Endodermal cell (in vitro differentiated cells): ENCODE results near the gene GPATCH8. TPM values are rescaled to one million over a fixed set of nuclear protein-coding genes. Genes with fewer than 3 reads are reported as not detected.

Source experiments
- DNase-seq: peaks from one replicate; pipeline ENCODE4 v3.0.0-alpha.2; 2017
- H3K27ac ChIP-seq: 2 replicates; pipeline ENCODE4 v1.5.1; 2013; ENCODE audit warnings: mild to moderate bottlenecking, low read depth, low read length, moderate library complexity
- H3K27me3 ChIP-seq: 2 replicates; pipeline ENCODE4 v1.6.1; 2013; ENCODE audit warnings: mild to moderate bottlenecking, low read length, moderate library complexity; ENCODE audit not compliant: insufficient read depth, control insufficient read depth, poor library complexity, severe bottlenecking
- H3K36me3 ChIP-seq: 2 replicates; pipeline ENCODE4 v1.7.0; 2013; ENCODE audit warnings: mild to moderate bottlenecking, low read length, moderate library complexity; ENCODE audit not compliant: control insufficient read depth, insufficient read depth
- H3K4me1 ChIP-seq: one replicate; pipeline ENCODE4 v1.7.0; 2013; ENCODE audit warnings: low read length; ENCODE audit not compliant: control insufficient read depth, insufficient read depth
- H3K4me3 ChIP-seq: 2 replicates; pipeline ENCODE4 v1.5.1; 2013; ENCODE audit warnings: mild to moderate bottlenecking, low read length, moderate library complexity
- H3K9ac ChIP-seq: 2 replicates; pipeline ENCODE4 v1.6.1; 2013; ENCODE audit warnings: mild to moderate bottlenecking, low read length, moderate library complexity; ENCODE audit not compliant: poor library complexity, severe bottlenecking; ENCODE audit errors: extremely low read depth
- H3K9me3 ChIP-seq: 2 replicates; pipeline ENCODE4 v1.6.1; 2013; ENCODE audit warnings: mild to moderate bottlenecking, low read length, moderate library complexity; ENCODE audit not compliant: control insufficient read depth
- H3K27ac Mint-ChIP-seq: 2 replicates; pipeline ENCODE4 v1.8.0; 2020; ENCODE audit warnings: mixed read lengths
- H3K27me3 Mint-ChIP-seq: 2 replicates; pipeline ENCODE4 v1.8.0; 2021; ENCODE audit warnings: mild to moderate bottlenecking, mixed read lengths; ENCODE audit not compliant: insufficient read depth
- H3K36me3 Mint-ChIP-seq: 2 replicates; pipeline ENCODE4 v1.8.0; 2020; ENCODE audit warnings: low read depth, mixed read lengths
- H3K4me1 Mint-ChIP-seq: 2 replicates; pipeline ENCODE4 v1.8.0; 2020; ENCODE audit warnings: mixed read lengths
- H3K4me3 Mint-ChIP-seq: 2 replicates; pipeline ENCODE4 v1.8.0; 2020; ENCODE audit warnings: mild to moderate bottlenecking, moderate library complexity, mixed read lengths
- H3K9me3 Mint-ChIP-seq: 2 replicates; pipeline ENCODE4 v1.8.0; 2020; ENCODE audit warnings: mild to moderate bottlenecking, mixed read lengths
- WGBS, 2 experiments: methylation state at CpG; one replicate each; pipeline versions ENCODE4 v1.1.5 to v1.1.7; 2013; ENCODE audit warnings: missing lambda C conversion rate in 2 of 2, mixed read lengths in 1 of 2; ENCODE audit not compliant: insufficient coverage in 1 of 2, insufficient read length in 1 of 2; 5-methylcytosine and 5-hydroxymethylcytosine counted together
- total RNA-seq, 2 donors: library from RNA; stranded (reverse); fragmentation: NEBNext Ultra II Directional in 1 of 2; extraction: Animal tissue kit (Norgen Biotek cat#: 25700) in 1 of 2; gene quantifications; 2 replicates in 1 of 2; 3 replicates in 1 of 2; pipeline ENCODE4 v1.2.1, GENCODE V29; 2021
- TF ChIP-seq, protein P1 (sequence below): fragments of 200-600 bp; sonication (generic); conservative IDR thresholded peaks from 2 replicates; pipeline ENCODE4 v1.5.0; 2021; ENCODE audit warnings: antibody characterized with exemption, mild to moderate bottlenecking

Gene GPATCH8
- total RNA-seq, 2 donors from 2014 or later = 49.9 to 55.2 TPM

DNA sequence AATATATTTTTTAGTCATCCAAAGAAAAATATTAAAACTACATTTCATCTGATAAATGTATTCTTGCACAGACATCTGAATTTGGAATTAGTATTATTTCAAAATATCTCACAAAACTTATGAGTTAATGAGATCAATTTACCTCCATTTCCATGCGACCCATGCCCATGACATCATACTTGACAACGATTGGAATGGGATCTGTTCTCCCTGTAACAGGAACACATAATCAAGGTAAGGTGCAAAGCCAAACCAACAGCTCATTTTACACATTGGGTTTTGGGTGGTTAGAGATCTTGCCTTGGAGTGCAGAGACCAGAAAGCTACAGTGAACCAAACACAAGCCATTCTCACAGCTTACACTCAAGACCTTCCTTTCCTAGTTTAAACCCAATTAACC lies 66.9 kb downstream of the GPATCH8 start:
- no peak for DNase-seq
- H3K27ac Mint-ChIP-seq = peak overlapping the region; percentile 25

DNA sequence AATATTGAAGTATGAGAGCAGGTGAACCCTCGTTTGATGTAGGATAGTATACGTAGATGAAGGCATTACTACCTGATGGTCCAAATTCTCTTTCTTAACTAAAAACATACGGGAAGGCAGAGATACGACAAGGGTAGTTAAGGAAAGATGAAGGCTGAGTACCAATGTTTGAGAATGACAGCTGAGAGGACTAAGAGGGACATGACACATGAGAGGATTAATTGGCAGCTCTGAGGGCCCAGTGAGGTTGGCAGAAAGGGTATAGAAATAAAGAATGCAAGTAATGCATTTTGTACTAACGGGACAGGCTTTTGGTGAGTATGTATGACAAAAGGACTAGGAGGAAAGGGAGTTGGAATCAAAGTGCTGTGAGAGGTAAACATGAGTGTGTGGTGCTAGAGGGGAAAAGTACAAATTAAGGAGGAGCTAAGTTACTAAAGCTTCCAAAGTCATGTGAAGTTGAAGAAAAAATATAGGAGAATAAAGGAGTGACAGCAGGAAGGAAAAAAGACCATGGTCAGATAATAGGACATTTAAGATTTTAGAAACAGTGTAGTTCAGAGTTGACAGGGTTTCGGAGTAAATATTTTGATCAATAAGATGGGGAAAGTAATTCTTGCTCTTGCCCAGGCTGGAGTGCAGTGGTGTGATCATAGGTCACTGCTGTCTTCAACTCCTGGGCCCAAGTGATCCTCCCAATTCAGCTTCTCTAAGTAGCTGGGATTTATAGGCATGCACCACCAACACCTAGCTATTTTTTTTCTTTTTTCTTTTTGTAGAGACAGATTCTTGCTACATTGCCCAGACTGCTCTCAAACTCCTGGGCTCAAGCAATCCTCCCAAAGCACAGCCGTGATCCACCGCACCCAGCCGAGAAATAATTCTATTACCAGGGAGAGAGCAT lies 70.7 kb downstream of the GPATCH8 start:
- Histone ChIP-seq H3K27ac (no peak overlapping the region), H3K9me3 (no peaks in the 10 kb centered on the region), H3K4me1 (no peaks in the 10 kb centered on the region), H3K4me3 (no peak overlapping the region), H3K27me3 (no peaks in the 10 kb centered on the region), H3K9ac (no peak overlapping the region), H3K36me3 (peaks cover 60% of the 10 kb centered on the region)
- 96 to 100% methylated on average over 4 to 9 of the region's 9 CpGs for WGBS, 2 experiments
- no peaks in the 10 kb centered on the region for H3K9me3 Mint-ChIP-seq
- no peaks in the 10 kb centered on the region for H3K27me3 Mint-ChIP-seq
- TF ChIP-seq, protein P1, sequence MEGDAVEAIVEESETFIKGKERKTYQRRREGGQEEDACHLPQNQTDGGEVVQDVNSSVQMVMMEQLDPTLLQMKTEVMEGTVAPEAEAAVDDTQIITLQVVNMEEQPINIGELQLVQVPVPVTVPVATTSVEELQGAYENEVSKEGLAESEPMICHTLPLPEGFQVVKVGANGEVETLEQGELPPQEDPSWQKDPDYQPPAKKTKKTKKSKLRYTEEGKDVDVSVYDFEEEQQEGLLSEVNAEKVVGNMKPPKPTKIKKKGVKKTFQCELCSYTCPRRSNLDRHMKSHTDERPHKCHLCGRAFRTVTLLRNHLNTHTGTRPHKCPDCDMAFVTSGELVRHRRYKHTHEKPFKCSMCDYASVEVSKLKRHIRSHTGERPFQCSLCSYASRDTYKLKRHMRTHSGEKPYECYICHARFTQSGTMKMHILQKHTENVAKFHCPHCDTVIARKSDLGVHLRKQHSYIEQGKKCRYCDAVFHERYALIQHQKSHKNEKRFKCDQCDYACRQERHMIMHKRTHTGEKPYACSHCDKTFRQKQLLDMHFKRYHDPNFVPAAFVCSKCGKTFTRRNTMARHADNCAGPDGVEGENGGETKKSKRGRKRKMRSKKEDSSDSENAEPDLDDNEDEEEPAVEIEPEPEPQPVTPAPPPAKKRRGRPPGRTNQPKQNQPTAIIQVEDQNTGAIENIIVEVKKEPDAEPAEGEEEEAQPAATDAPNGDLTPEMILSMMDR = no peak
- no peaks in the 10 kb centered on the region for H3K4me1 Mint-ChIP-seq
- H3K27ac Mint-ChIP-seq = peak overlapping the region; percentile 1
- no peak for DNase-seq
- H3K36me3 Mint-ChIP-seq = peaks cover 58% of the 10 kb centered on the region
- H3K4me3 Mint-ChIP-seq = no peak overlapping the region

More for the DNA sequence above, 66.9 kb downstream of the GPATCH8 start:
- Histone ChIP-seq H3K4me1 (no peaks in the 10 kb centered on the region), H3K4me3 (no peak overlapping the region), H3K27ac (no peak overlapping the region), H3K9me3 (no peaks in the 10 kb centered on the region), H3K36me3 (peaks cover 38% of the 10 kb centered on the region), H3K9ac (no peak overlapping the region), H3K27me3 (no peaks in the 10 kb centered on the region)
- TF ChIP-seq, protein P1 = no peak
- WGBS, 2 experiments = 97 to 100% methylated on average over 2 of the region's 2 CpGs
- Mint-ChIP-seq H3K4me3 (no peak overlapping the region), H3K9me3 (no peaks in the 10 kb centered on the region), H3K4me1 (peaks cover 13% of the 10 kb centered on the region), H3K36me3 (peaks cover 48% of the 10 kb centered on the region), H3K27me3 (no peaks in the 10 kb centered on the region)

DNA sequence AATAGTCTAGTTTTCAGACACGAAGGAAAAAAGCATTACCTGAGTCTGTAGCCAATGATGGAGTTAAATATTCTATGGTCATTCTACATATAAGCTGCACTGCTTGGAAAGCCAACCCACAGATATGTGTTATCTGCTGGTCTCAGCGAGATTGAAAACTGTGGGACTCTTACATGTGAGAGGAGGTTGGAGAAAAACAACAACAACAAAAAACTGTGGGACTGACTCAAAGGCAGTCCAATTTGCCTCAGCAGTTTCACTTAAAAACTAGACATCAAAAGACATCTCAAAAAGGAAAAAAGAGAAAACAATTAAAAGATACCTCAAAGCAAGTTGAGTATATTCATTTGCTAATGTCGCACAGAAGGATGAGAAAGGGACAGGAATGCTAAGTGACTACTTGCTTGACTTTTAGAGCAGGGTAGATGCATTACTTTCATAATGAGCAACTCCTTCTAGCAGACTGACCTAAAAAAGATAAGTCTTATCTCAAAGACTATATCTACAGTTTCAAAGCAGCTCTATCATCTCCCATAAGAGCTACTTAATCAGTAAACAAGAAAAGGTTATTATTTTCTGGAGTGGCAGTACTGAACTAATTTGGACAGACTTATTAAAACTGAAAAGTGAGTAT lies 78.3 kb downstream of the GPATCH8 start:
- H3K27me3 ChIP-seq = no peaks in the 10 kb centered on the region
- DNase-seq = no peak
- H3K9me3 ChIP-seq = no peaks in the 10 kb centered on the region
- H3K4me1 Mint-ChIP-seq = peaks cover 9% of the 10 kb centered on the region
- no peaks in the 10 kb centered on the region for H3K27me3 Mint-ChIP-seq
- H3K27ac Mint-ChIP-seq = peak overlapping the region; percentile 19
- H3K4me1 ChIP-seq = no peaks in the 10 kb centered on the region
- H3K4me3 ChIP-seq = no peak overlapping the region
- TF ChIP-seq, protein P1 = no peak
- 87 to 100% methylated on average over 2 to 3 of the region's 3 CpGs for WGBS, 2 experiments
- H3K9me3 Mint-ChIP-seq = no peaks in the 10 kb centered on the region
- no peak overlapping the region for H3K4me3 Mint-ChIP-seq
- peaks cover 64% of the 10 kb centered on the region for H3K36me3 ChIP-seq
- no peak overlapping the region for H3K9ac ChIP-seq
- H3K36me3 Mint-ChIP-seq = peaks cover 45% of the 10 kb centered on the region
- H3K27ac ChIP-seq = no peak overlapping the region
